Astrocyte of the hippocampus (primary cell): ENCODE results near the gene BST1.
A peak's percentile ranks its signal among the peaks of the same experiment; 100 is the strongest.

ENCODE experiments used
- DNase-seq: peaks from one replicate; pipeline ENCODE4 v3.0.0; 2011; ENCODE audit warnings: low read depth, low spot score

Gene BST1

GRCh38 chr4:15778289-15779241 is 75.7 kb downstream of the BST1 start, which contains the start of gene CD38:
Gene CD38, plus strand, starts transcription at chr4:15778328. Its CDS starts 87 bp downstream, at chr4:15778415.
- peak; percentile 57 for DNase-seq

- DNase-seq, result peak; percentile 77
These were observed 76.4 kb downstream of the BST1 start for GRCh38 chr4:15779306-15779705.

- no peak for DNase-seq
These were observed 76.9 kb downstream of the BST1 start for GRCh38 chr4:15779809-15780208.

- no peak for DNase-seq
These were observed 78.7 kb downstream of the BST1 start for GRCh38 chr4:15781427-15782095.
